Renal cortical epithelial cell (primary cell): ENCODE data around the gene MCTS1. TPM values are rescaled to one million over a fixed set of nuclear protein-coding genes. Genes with fewer than 3 reads are reported as not detected.
"Not testable (repeated sequence)": the region's sequence is repeated elsewhere in the genome, so short reads cannot be mapped to it uniquely, and the experiment has no call there.

Experiments
- DNase-seq: peaks from one replicate; pipeline ENCODE4 v3.0.0-alpha.2; 2011; ENCODE audit warnings: low read depth
- total RNA-seq: library from RNA; depleted of rRNA; stranded (reverse); fragments of >200 nt; gene quantifications from 2 replicates; pipeline ENCODE4 v1.2.3, GENCODE V29; 2014

MCTS1 gene
- total RNA-seq, 1 donor from 2014 or later: 33.9 TPM

DNA sequence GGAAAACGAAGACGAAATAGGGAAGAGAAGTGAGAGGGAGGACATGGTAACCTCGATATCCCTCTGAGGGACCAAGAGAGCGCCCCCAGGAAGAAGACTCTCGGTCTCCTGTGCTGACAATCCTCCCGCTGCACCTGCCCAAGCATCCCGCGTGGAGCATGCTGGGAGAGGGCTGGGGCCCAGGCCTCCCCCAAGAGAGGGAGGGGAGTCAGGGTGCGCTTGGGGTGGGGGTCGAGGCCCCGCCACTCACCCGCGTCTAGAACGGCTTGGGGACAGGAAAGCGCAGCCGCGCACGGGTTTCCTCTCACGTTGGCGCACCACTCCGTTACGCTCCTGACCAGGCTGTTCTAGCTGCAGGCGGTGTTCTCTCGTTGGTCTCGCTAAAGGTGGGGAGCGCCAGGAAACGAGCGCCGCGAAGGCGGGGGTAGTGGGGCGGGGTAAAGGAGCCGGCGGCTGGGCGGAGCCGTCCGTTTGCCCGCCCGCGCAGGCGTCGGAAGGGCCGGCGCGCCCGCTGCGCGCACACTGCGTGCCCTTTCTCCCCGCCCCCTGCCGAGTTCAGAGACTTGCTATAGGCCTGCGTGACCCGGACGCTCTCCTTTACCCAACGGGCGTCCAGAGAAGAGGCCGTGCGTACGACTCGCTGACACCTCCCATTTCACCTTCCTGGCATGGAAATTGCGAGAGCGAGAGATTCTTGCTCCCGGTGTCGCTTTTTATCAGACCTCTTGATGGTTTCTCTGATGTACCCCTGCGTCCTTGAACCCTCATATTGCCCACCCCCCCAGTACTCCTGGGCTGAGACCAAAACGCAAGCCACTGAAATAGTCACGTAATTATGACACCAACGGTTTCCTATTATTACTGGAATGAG is 26.0 kb downstream of the MCTS1 start, which contains the start of gene C1GALT1C1:
Gene C1GALT1C1 (minus strand): TSS at position 388 of the 871 bp plus-strand sequence. CDS start 2,888 bp downstream, outside the sequence.
- DNase-seq: peak; percentile 83

DNA sequence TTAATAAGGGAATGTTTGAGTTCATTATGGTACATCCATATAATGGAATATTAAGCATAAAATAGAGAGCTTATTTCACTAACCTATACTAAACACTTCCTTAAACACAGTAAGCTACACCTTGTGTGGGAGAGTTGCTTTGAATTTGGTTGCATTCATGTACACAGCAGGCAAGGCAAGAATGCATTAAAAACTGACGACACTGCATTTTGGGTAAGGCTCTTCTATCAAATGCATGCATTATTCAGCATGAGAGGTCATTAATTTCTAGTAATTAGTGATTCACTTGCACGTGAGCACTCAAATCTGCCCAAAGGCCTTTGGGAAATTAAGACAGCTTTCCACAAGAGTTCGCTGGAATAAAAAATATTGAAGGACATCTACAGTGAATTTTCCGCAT is 34.7 kb downstream of the MCTS1 start:
- DNase-seq: no peak

DNA sequence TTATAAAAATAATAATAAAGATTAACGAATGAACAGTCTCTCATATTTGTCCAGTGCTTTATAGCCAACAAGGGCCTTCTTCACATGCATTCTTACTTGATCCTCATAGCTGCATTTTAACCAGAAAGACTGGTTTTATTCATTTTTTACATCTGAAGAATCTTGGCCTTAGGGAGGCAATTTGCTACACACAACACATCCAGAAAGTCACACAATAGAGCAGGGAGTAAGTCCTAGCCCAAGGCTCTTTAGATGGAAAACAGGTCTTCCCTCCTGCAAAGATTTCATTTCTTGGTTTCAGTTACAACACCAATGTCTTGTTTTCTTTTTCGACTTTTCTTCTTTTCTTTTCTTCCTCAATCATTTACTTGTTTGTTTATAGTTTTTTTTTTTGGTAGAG is 39.0 kb downstream of the MCTS1 start:
- DNase-seq: no peak

DNA sequence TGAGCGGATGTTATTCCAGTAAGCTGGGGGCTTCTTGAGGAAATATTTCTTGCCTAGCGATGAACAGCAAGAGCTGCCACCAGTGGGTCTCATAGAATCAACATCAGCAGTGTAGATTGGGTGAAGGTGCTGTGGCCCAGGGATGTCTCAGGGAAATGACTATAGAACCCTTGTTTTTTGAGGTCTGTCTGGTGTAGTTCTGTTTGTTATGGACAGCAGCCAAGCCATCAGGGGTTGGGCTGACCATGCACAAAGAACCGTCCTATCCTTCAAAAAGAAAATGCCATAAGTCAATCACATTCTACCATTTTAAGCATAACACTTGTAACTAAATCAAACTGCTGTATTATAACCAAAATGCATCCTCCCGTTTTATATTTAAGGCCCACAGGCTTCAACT is 43.2 kb downstream of the MCTS1 start:
- no peak for DNase-seq

DNA sequence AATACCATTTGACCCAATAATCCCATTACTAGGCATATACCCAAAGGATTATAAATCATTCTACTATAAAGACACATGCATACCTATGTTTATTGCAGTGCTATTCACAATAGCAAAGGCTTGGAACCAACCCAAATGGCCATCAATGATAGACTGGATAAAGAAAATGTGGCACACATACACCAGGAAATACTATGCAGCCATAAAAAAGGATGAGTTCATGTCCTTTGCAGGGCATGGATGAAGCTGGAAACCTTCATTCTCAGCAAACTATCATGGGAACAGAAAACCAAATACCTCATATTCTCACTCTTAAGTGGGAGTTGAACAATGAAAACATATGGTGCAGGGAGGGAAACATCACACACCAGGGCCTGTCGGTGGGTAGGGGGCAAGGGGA is 48.4 kb downstream of the MCTS1 start:
- not testable (repeated sequence) for DNase-seq

DNA sequence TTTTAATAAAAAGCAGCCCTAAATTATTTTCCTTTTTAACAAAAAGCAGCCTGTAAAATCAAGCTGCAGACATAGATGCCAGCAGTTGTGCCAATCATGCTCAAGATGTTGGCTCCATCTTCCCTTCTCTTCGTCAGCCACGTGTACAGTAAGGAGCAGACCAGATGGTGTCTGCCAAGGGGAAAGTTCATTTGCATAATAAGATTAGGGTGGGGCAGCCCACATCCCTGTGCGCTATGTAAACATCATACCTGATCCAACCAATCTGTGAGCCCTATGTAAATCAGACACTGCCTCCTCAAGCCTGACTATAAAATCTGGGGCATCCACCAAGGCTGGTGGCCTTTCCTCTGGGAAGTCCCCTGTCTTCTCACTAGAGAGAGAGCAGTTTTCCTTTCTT is 49.1 kb downstream of the MCTS1 start:
- no peak for DNase-seq

DNA sequence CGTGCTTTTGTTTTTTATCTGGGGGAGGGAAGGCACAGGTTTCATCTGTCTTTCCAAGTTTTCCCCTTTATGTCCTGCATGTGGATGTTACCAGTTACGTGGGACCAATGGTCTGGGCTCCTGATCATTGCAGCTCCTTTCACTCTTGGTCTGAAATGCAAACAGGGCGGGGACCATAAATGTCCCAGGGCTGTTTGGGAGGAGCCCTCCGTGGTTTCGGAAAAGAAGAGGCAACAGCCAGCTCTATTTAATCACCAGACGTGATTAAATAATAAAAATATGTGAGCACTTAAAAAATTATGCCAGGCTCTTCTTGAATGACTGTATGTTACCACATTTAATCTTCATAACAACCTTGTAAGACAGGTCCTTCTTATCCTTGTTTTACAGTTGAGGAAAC is 56.7 kb downstream of the MCTS1 start:
- no peak for DNase-seq

Other genes starting within 250 kb of the MCTS1 start
- not detected in 2 replicates for gene ATP1B4, start 242.0 kb upstream of the MCTS1 start, total RNA-seq
- gene LAMP2, start 134.8 kb upstream of the MCTS1 start, total RNA-seq: 183 and 243 TPM in 2 replicates
- gene CUL4B, start 43.1 kb upstream of the MCTS1 start, total RNA-seq: 24.3 and 59.0 TPM in 2 replicates
- 59.6 and 63.8 TPM in 2 replicates for gene C1GALT1C1, start 26.0 kb downstream of the MCTS1 start, total RNA-seq